ENCODE data around the gene ECEL1. TPM values are rescaled to one million over a fixed set of nuclear protein-coding genes. Genes with fewer than 3 reads are reported as not detected.

Gene ECEL1
- total RNA-seq, 1 experiment from 2014 or later, result 23.3 TPM

- TF ChIP-seq CTCF (IDR thresholded peaks at IDR 0.05), result no peak
- TF ChIP-seq ETV6 (CRISPR knock-in tag; IDR thresholded peaks at IDR 0.05), result no peak
- no peak for TF ChIP-seq ZNF263 (CRISPR knock-in tag; IDR thresholded peaks at IDR 0.05; ENCODE audit: low read depth)
- TF ChIP-seq CREM (CRISPR knock-in tag; IDR thresholded peaks at IDR 0.05), result no peak
- no peak for TF ChIP-seq E2F5 (CRISPR knock-in tag; IDR thresholded peaks at IDR 0.05)
- TF ChIP-seq ZNF423 (CRISPR knock-in tag; IDR thresholded peaks at IDR 0.05), result no peak
- TF ChIP-seq ZMAT4 (CRISPR knock-in tag; IDR thresholded peaks at IDR 0.05), result no peak
- no peak for TF ChIP-seq RORB (CRISPR knock-in tag; IDR thresholded peaks at IDR 0.05)
- TF ChIP-seq GTF2I (CRISPR knock-in tag; conservative IDR thresholded peaks at IDR 0.05), result no peak
- H3K4me3 Mint-ChIP-seq, result no peak overlapping the region
- ATAC-seq, result no peak
Observed at GRCh38 chr2:232436381-232437194, 51.0 kb downstream of the ECEL1 start.

DNA sequence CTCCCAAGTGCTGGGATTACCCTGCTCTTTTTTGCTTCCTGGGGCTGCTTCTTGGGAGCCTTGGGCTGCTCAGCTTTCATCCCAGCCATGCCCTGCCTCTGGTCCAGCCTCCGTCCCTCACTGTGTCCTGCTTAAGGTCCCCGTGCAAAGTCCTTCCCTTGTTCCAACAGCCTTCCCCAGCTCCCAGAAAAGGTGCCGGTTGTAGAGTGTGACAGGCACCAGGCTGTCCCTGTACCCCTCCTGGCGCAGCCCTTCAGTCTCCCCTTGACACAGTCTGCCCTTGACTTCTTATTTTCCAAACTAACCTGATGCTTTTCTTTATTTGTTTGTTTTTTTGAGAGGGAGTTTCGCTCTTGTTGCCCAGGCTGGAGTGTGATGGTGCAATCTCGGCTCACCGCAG lies 51.8 kb downstream of the ECEL1 start:
- Mint-ChIP-seq H3K4me3 (no peak overlapping the region), H3K27ac (no peak overlapping the region), H3K4me1 (peaks cover 14% of the 10 kb centered on the region), H3K9me3 (no peaks in the 10 kb centered on the region), H3K36me3 (no peaks in the 10 kb centered on the region), H3K27me3 (ENCODE audit: low read depth) (peaks cover 3% of the 10 kb centered on the region; the same call in 1 of the 2 replicates)
- POLR2A ChIA-PET, result interaction anchor here (1.1 to 2.4 kb wide), 2 partner anchors 14 to 69 kb away, joined by 4 to 6 read pairs; no protein-coding TSS in a partner anchor
- CTCF ChIA-PET, result interaction anchor here (0.7 to 5.1 kb wide), 6 partner anchors 11 to 535 kb away, joined by 3 to 75 read pairs (median 9); partner anchors contain the start of gene PRSS56
- DNase-seq (ENCODE audit: low spot score) (no peak), ATAC-seq (no peak)
- TF ChIP-seq ERG (CRISPR knock-in tag; IDR thresholded peaks at IDR 0.05), result no peak
- TF ChIP-seq EMX1 (CRISPR knock-in tag; IDR thresholded peaks at IDR 0.05), result no peak
- no peak for TF ChIP-seq GABPB1 (CRISPR knock-in tag; IDR thresholded peaks at IDR 0.05)
- no peak for TF ChIP-seq NFATC4 (CRISPR knock-in tag; IDR thresholded peaks at IDR 0.05)
- no peak for TF ChIP-seq JUN (CRISPR knock-in tag; IDR thresholded peaks at IDR 0.05)
- no peak for TF ChIP-seq ATF6 (CRISPR knock-in tag; IDR thresholded peaks at IDR 0.05)

More at GRCh38 chr2:232436381-232437194, 51.0 kb downstream of the ECEL1 start:
- no peak for DNase-seq (ENCODE audit: low spot score)
- H3K36me3 Mint-ChIP-seq, result no peaks in the 10 kb centered on the region
- no peaks in the 10 kb centered on the region for H3K9me3 Mint-ChIP-seq
- ChIA-PET CTCF (interaction anchor here (0.6 to 5.1 kb wide), 23 partner anchors 9 to 536 kb away, joined by 3 to 75 read pairs (median 3); partner anchors contain the start of genes ALPP and PRSS56), POLR2A (interaction anchor here (2.4 kb wide), 1 partner anchor 69 kb away, joined by 6 read pairs; no protein-coding TSS in a partner anchor)
- peaks cover 14% of the 10 kb centered on the region for H3K4me1 Mint-ChIP-seq
- H3K27ac Mint-ChIP-seq, result no peak overlapping the region
- peaks cover 3% of the 10 kb centered on the region; the same call in 1 of the 2 replicates for H3K27me3 Mint-ChIP-seq (ENCODE audit: low read depth)

GRCh38 chr2:232435375-232435648 lies 52.3 kb downstream of the ECEL1 start:
- H3K27ac Mint-ChIP-seq, result no peak overlapping the region
- POLR2A ChIA-PET, result interaction anchor here (1.1 to 2.4 kb wide), 2 partner anchors 14 to 68 kb away, joined by 4 to 6 read pairs; no protein-coding TSS in a partner anchor
- TF ChIP-seq HMGXB4 (CRISPR knock-in tag; IDR thresholded peaks at IDR 0.05) (no peak), RORB (CRISPR knock-in tag; IDR thresholded peaks at IDR 0.05) (no peak), TP53 (CRISPR knock-in tag; IDR thresholded peaks at IDR 0.05) (no peak), E2F4 (CRISPR knock-in tag; IDR thresholded peaks at IDR 0.05; ENCODE audit: borderline replicate concordance, low read depth) (no peak), ATF2 (CRISPR knock-in tag; IDR thresholded peaks at IDR 0.05; ENCODE audit: borderline replicate concordance, low read depth) (no peak), ZNF121 (CRISPR knock-in tag; IDR thresholded peaks at IDR 0.05) (no peak)
- no peak for DNase-seq (ENCODE audit: low spot score)
- H3K9me3 Mint-ChIP-seq, result no peaks in the 10 kb centered on the region
- H3K27me3 Mint-ChIP-seq (ENCODE audit: low read depth), result peaks cover 3% of the 10 kb centered on the region; the same call in 1 of the 2 replicates
- no peak overlapping the region for H3K4me3 Mint-ChIP-seq
- peaks cover 14% of the 10 kb centered on the region for H3K4me1 Mint-ChIP-seq
- no peak for ATAC-seq
- no peaks in the 10 kb centered on the region for H3K36me3 Mint-ChIP-seq
- CTCF ChIA-PET, result interaction anchor here (0.6 to 5.1 kb wide), 10 partner anchors 10 to 534 kb away, joined by 3 to 75 read pairs (median 3); partner anchors contain the start of gene PRSS56
